Measurements from ENCODE around the gene CTPS2. TPM values are rescaled to one million over a fixed set of nuclear protein-coding genes. Genes with fewer than 3 reads are reported as not detected.

CTPS2 gene
- total RNA-seq, 4 donors from 2014 or later, result 8.7 to 24.9 (median 12.0) TPM

DNA sequence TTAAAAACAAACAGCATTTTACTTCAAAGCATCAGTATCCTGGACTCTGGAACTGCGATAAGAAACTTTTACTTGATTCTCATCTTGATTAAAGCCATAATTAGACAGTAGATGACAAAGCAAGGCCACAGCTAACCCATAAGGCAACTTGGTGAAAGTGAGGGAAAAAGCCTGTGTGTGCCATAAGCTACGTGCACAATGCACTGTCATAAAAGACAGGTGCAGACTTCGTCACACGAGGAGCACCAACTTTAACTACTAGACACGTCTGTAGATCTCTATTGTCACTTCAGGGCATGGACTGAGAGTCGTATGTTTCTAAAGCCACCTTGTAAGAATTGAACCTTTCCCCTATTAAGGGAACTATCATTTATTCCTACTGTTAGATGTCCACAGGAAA lies 13.1 kb downstream of the CTPS2 start:
- H3K27ac ChIP-seq, result no peak overlapping the region
- TF ChIP-seq POLR2AphosphoS5 (IDR thresholded peaks at IDR 0.05) (no peak), EP300 (IDR thresholded peaks at IDR 0.05) (no peak), POLR2A (IDR thresholded peaks at IDR 0.05) (no peak)
- TF ChIP-seq, protein P1, sequence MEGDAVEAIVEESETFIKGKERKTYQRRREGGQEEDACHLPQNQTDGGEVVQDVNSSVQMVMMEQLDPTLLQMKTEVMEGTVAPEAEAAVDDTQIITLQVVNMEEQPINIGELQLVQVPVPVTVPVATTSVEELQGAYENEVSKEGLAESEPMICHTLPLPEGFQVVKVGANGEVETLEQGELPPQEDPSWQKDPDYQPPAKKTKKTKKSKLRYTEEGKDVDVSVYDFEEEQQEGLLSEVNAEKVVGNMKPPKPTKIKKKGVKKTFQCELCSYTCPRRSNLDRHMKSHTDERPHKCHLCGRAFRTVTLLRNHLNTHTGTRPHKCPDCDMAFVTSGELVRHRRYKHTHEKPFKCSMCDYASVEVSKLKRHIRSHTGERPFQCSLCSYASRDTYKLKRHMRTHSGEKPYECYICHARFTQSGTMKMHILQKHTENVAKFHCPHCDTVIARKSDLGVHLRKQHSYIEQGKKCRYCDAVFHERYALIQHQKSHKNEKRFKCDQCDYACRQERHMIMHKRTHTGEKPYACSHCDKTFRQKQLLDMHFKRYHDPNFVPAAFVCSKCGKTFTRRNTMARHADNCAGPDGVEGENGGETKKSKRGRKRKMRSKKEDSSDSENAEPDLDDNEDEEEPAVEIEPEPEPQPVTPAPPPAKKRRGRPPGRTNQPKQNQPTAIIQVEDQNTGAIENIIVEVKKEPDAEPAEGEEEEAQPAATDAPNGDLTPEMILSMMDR (IDR thresholded peaks at IDR 0.05), result no peak
- H3K9me3 ChIP-seq, result no peaks in the 10 kb centered on the region
- 89% methylated on average over 6 of the region's 6 CpGs for WGBS
- H3K4me1 ChIP-seq, result no peaks in the 10 kb centered on the region
- H3K4me3 ChIP-seq, result no peak overlapping the region
- H3K27me3 ChIP-seq, result no peaks in the 10 kb centered on the region
- peaks cover 3% of the 10 kb centered on the region for H3K36me3 ChIP-seq
- DNase-seq (ENCODE audit: low spot score in 2 of 2), result no peak

DNA sequence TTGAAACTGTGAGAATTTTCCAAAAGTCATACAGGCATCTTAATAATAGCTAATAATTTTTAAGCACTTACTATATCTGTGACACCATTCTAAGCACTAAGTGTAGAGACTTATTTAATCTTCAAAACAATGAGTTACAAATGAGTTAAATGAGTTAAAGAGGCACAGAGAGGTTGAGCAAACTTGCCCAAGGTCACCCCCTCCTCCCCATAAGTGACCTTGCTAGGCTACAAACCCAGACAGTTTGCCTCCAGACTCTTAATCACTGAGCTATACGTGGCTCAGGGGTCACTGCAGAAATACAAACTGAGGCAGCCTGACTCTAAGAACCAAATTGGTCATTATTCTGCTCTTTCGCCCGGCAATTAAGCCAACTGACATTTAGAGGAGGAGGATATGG lies 15.5 kb downstream of the CTPS2 start:
- no peak overlapping the region for H3K27ac ChIP-seq
- TF ChIP-seq POLR2AphosphoS5 (IDR thresholded peaks at IDR 0.05) (no peak), POLR2A (IDR thresholded peaks at IDR 0.05) (no peak), EP300 (IDR thresholded peaks at IDR 0.05) (no peak)
- TF ChIP-seq, protein P1 (IDR thresholded peaks at IDR 0.05), result no peak
- peaks cover 10% of the 10 kb centered on the region for H3K36me3 ChIP-seq
- 72% methylated on average over 3 of the region's 3 CpGs for WGBS
- H3K9me3 ChIP-seq, result no peaks in the 10 kb centered on the region
- no peaks in the 10 kb centered on the region for H3K4me1 ChIP-seq
- H3K4me3 ChIP-seq, result no peak overlapping the region
- DNase-seq (ENCODE audit: low spot score in 2 of 2), result no peak
- no peaks in the 10 kb centered on the region for H3K27me3 ChIP-seq

DNA sequence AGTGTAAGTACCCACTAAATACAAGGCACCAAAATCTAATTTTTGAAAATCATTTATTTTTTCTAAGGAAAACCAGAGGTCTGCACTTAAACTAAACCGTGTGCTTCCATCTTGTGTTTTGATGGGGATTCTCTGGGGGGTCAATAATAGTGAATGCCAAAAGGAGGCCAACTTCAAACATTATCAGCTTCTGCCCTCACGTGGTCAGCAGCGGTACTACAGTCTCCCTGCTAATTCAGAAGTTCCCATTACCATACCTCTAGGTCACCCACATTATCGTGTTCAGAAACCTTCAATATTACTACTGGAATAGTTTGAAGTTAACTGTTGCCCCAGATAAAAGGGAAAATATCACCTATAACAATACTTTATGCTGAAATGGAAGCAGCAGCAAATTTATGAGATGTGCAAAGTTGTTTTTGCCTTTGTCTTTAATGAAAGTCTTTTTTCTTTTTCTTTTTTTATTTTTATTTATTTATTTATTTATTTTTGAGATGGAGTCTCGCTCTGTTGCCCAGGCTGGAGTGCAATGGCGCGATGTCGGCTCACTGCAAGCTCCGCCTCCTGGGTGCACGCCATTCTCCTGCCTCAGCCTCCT lies 17.3 kb downstream of the CTPS2 start:
- Histone ChIP-seq H3K27me3 (no peaks in the 10 kb centered on the region), H3K4me3 (no peak overlapping the region), H3K27ac (no peak overlapping the region), H3K9me3 (no peaks in the 10 kb centered on the region), H3K4me1 (no peaks in the 10 kb centered on the region), H3K36me3 (peaks cover 19% of the 10 kb centered on the region)
- 53% methylated on average over 10 of the region's 10 CpGs for WGBS
- peak in 1 of 2 donors; percentile 74 for DNase-seq (ENCODE audit: low spot score in 2 of 2)
- TF ChIP-seq, protein P1 (IDR thresholded peaks at IDR 0.05), result peak; percentile 66 to 79
- TF ChIP-seq POLR2A (IDR thresholded peaks at IDR 0.05) (no peak), EP300 (IDR thresholded peaks at IDR 0.05) (no peak), POLR2AphosphoS5 (IDR thresholded peaks at IDR 0.05) (no peak)

DNA sequence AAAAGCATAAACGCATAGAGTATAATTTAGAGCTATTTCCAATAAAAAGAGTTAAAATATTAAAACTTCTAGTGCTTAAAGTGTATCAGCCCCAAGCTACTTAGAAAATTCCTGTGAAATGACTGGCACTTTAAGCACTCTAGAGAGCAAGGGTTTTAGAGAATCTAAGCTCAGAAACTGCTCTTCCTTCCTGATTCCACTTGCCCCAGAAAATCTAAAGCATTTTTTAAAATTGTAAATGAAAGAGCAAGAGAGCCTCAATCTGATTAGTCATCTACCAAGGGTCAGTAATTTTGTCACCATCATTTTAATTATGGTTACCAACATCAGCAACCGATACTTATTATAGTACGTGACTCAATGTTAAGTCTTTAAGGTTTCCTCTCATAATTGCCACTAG lies 25.0 kb downstream of the CTPS2 start:
- Histone ChIP-seq H3K36me3 (peaks cover 49% of the 10 kb centered on the region), H3K27me3 (no peaks in the 10 kb centered on the region), H3K4me3 (no peak overlapping the region), H3K27ac (no peak overlapping the region), H3K9me3 (no peaks in the 10 kb centered on the region), H3K4me1 (no peaks in the 10 kb centered on the region)
- no peak for TF ChIP-seq POLR2AphosphoS5 (IDR thresholded peaks at IDR 0.05)
- no peak for TF ChIP-seq POLR2A (IDR thresholded peaks at IDR 0.05)
- TF ChIP-seq EP300 (IDR thresholded peaks at IDR 0.05), result no peak
- TF ChIP-seq, protein P1 (IDR thresholded peaks at IDR 0.05), result no peak
- WGBS, result 93% methylated on average over 3 of the region's 3 CpGs
- no peak for DNase-seq (ENCODE audit: low spot score in 2 of 2)

DNA sequence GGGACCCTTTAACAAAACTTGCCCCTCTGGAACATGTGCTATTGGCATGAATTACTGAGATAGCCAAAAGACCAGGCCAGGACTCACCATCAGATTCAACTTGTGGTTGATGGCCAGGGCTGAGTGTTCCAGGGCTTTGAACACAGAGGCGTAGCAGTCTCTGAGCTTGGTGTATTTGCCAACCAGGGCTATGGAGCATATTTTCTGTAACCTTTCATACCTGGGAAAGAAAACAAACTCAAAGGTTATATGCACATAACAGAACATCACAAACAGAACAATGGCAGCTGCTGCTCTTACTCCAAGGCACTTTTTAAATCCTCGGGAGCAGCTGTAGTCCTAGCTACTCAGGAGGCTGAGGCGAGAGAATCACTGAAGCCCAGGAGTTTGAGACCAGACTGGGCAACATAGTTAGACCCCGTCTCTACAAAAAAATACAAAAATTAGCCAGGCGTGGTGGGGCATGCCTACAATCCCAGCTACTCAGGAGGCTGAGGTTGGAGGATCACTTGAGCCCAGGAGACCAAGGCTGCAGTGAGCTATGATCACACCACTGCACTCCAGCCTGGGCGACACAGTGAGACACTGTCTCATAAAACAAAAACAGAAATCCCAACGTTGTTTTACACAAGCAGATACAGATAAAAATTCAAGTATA lies 29.3 kb downstream of the CTPS2 start:
- Histone ChIP-seq H3K36me3 (peaks cover 53% of the 10 kb centered on the region), H3K9me3 (no peaks in the 10 kb centered on the region), H3K27me3 (no peaks in the 10 kb centered on the region), H3K27ac (no peak overlapping the region), H3K4me1 (no peaks in the 10 kb centered on the region), H3K4me3 (no peak overlapping the region)
- TF ChIP-seq POLR2AphosphoS5 (IDR thresholded peaks at IDR 0.05) (no peak), EP300 (IDR thresholded peaks at IDR 0.05) (no peak), POLR2A (IDR thresholded peaks at IDR 0.05) (no peak)
- TF ChIP-seq, protein P1 (IDR thresholded peaks at IDR 0.05), result no peak
- WGBS, result 90% methylated on average over 7 of the region's 7 CpGs
- DNase-seq (ENCODE audit: low spot score in 2 of 2), result no peak
